Measurements from ENCODE around the gene MEX3A.

GRCh38 chr1:156050376-156050775, 31.9 kb downstream of the MEX3A start:
- TF ChIP-seq, protein P1, sequence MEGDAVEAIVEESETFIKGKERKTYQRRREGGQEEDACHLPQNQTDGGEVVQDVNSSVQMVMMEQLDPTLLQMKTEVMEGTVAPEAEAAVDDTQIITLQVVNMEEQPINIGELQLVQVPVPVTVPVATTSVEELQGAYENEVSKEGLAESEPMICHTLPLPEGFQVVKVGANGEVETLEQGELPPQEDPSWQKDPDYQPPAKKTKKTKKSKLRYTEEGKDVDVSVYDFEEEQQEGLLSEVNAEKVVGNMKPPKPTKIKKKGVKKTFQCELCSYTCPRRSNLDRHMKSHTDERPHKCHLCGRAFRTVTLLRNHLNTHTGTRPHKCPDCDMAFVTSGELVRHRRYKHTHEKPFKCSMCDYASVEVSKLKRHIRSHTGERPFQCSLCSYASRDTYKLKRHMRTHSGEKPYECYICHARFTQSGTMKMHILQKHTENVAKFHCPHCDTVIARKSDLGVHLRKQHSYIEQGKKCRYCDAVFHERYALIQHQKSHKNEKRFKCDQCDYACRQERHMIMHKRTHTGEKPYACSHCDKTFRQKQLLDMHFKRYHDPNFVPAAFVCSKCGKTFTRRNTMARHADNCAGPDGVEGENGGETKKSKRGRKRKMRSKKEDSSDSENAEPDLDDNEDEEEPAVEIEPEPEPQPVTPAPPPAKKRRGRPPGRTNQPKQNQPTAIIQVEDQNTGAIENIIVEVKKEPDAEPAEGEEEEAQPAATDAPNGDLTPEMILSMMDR (IDR thresholded peaks at IDR 0.05), result no peak
- no peak for TF ChIP-seq POLR2A (IDR thresholded peaks at IDR 0.05)

Data from ovary (tissue), 3 donors.